C4-2B (cell line): Measurements from ENCODE around the gene GHR.

Experiments
- ZFX ChIP-seq: fragments of 450-650 bp; IDR thresholded peaks from 2 replicates; pipeline ENCODE4 v1.6.1; 2017
- TF ChIP-seq, protein P1 (sequence below): fragments of 450-650 bp; conservative IDR thresholded peaks from 2 replicates; pipeline ENCODE4 v1.5.1; 2017; ENCODE audit warnings: mild to moderate bottlenecking

DNA sequence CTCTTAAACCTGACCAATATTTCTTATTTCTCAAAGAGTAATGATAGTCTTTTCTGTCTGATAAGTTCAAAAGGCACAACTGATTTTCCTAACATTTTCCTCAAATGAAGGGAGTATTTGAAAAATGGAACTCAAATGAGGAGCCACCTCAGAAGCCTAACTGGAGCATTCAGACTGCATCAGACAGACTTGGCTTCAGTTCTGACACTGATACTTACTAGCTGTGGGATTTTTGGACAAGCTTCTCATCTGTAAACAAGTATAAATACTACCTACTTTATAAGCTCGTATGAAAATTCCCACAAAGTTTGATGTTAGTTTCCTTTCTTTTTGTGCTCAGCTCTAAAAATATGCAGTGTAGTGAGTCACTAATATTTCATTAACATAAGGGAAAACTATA, 225.7 kb downstream of the GHR start:
- TF ChIP-seq, protein P1, sequence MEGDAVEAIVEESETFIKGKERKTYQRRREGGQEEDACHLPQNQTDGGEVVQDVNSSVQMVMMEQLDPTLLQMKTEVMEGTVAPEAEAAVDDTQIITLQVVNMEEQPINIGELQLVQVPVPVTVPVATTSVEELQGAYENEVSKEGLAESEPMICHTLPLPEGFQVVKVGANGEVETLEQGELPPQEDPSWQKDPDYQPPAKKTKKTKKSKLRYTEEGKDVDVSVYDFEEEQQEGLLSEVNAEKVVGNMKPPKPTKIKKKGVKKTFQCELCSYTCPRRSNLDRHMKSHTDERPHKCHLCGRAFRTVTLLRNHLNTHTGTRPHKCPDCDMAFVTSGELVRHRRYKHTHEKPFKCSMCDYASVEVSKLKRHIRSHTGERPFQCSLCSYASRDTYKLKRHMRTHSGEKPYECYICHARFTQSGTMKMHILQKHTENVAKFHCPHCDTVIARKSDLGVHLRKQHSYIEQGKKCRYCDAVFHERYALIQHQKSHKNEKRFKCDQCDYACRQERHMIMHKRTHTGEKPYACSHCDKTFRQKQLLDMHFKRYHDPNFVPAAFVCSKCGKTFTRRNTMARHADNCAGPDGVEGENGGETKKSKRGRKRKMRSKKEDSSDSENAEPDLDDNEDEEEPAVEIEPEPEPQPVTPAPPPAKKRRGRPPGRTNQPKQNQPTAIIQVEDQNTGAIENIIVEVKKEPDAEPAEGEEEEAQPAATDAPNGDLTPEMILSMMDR: no peak
- TF ChIP-seq ZFX: no peak
